ENCODE measurements around the gene CBY1.

GRCh38 chr22:38628444-38628843 is 28.0 kb upstream of the CBY1 start:
- TF ChIP-seq POLR2A (IDR thresholded peaks at IDR 0.05): no peak
- no peak for TF ChIP-seq POLR2AphosphoS5 (IDR thresholded peaks at IDR 0.05)
- TF ChIP-seq CTCF (IDR thresholded peaks at IDR 0.05): no peak

Measured in breast epithelium (tissue), 3 donors.